Measurements from ENCODE around the gene RAB11FIP2.

DNA sequence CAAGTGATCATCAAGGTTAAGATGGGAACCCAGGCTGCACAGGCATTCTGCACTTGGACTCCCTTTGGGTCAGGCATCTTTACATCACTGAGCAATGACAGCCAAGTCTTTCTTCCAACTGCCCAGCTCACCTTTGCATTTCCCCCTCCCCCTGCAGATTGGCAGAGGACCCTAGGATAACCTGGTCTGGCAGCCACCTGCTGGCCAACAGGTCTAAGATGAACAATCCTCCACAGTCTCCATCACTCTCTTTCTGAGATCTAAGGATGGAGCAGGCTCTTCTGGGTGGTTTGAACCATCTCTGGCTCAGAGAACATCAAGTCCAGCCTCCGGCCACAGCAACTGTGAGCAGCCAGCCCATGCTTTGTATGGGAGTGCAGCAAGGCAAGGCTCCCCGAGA is 75.8 kb downstream of the RAB11FIP2 start:
- TF ChIP-seq, protein P1, sequence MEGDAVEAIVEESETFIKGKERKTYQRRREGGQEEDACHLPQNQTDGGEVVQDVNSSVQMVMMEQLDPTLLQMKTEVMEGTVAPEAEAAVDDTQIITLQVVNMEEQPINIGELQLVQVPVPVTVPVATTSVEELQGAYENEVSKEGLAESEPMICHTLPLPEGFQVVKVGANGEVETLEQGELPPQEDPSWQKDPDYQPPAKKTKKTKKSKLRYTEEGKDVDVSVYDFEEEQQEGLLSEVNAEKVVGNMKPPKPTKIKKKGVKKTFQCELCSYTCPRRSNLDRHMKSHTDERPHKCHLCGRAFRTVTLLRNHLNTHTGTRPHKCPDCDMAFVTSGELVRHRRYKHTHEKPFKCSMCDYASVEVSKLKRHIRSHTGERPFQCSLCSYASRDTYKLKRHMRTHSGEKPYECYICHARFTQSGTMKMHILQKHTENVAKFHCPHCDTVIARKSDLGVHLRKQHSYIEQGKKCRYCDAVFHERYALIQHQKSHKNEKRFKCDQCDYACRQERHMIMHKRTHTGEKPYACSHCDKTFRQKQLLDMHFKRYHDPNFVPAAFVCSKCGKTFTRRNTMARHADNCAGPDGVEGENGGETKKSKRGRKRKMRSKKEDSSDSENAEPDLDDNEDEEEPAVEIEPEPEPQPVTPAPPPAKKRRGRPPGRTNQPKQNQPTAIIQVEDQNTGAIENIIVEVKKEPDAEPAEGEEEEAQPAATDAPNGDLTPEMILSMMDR (IDR thresholded peaks at IDR 0.05) = no peak
- no peak for TF ChIP-seq EP300 (IDR thresholded peaks at IDR 0.05)
- TF ChIP-seq POLR2AphosphoS5 (IDR thresholded peaks at IDR 0.05) = no peak
- no peak for TF ChIP-seq POLR2A (IDR thresholded peaks at IDR 0.05)

Data from stomach (tissue), 4 donors.